VCaP (cell line): ENCODE measurements around the gene SYNPO2.
"Not testable (repeated sequence)": the region's sequence is repeated elsewhere in the genome, so short reads cannot be mapped to it uniquely, and the experiment has no call there.

ENCODE experiments used
- H3K27ac ChIP-seq: fragments of 450-650 bp; 2 replicates; pipeline ENCODE4 v1.5.1; 2017
- CTCF ChIP-seq: fragments of 450-650 bp; conservative IDR thresholded peaks from 2 replicates; pipeline ENCODE4 v1.5.1; 2017; ENCODE audit warnings: mild to moderate bottlenecking, moderate library complexity

The SYNPO2 gene

DNA sequence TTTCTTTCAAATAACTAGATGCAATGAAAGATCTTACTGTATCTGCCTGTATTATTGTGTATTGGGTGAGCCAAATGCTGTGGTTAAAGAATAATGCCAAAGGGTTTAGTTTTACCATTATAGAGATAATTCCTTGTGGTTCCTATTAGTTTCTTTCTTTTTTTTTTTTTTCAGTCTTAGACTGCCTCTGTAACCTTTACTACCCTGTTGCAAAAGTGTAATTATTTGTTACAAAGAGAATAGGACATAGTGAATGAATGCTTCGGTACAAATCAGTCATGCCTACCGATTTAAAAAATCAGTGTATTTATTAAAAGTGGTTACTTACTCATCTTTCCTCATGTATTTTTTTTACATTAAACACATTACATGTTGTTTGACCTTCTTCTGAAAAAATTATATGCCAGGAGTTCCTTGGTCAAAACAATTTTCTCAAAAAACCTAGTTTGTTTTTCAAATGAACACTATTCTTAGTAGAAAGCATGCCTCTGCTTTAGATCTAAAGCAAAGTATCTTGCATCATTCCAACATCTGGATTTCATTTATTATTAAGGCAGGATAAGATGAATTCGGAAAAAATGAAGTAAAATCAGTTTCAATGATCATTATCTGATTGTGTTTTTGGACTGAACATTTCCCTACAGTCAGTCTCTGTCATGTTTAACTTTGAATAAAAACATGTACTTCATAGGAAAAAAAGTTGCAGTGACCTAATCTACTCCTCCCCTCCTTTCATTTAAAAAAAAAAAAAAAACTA lies 21.2 kb upstream of the SYNPO2 start:
- no peak overlapping the region for H3K27ac ChIP-seq
- no peak for TF ChIP-seq CTCF

DNA sequence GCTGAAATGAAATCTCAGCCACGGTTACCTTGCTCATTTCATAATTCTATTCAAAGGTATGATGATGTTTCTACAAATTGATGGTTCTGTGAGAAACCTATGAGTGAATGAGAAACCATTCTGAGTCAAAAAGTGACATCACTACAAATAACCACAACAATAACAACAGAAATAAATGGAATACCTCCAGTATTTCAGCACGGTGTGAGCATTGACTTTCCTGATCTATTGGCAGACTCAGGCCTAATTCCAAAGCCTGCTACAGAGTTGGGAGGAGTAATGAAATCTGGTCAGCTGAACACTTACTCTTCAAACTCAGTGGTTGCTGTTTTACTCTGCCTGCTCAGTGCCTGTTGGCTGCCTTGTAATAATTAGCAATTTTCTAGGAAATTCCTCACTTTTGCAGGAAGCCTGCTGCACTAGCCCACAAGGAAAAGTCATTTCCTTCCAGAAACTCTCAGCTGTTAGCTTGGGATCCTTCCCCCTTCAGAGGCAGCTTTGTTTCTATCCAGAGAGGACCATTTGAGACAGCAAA lies 18.8 kb upstream of the SYNPO2 start:
- no peak for TF ChIP-seq CTCF

DNA sequence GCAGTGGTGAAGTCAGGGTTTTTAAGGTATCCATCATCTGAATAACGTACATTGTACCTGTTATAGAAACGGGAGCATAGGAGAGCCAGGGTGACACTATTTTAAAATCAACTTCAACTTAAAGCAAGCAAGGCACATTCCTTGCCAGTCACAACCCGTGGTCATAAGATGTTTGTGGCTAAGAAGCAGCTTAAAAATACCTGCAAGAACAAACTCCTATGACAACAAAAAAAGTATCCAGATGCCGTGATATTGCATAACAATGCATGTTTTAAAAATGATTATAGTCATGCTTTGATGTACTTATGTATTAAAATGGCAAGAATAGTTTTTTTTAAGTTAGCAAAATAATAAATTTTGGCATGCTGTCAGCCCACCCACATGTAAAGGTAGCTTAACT lies 16.5 kb upstream of the SYNPO2 start:
- no peak for TF ChIP-seq CTCF

More for the DNA sequence above, 18.8 kb upstream of the SYNPO2 start:
- H3K27ac ChIP-seq: no peak overlapping the region

GRCh38 chr4:118877797-118878196 lies 10.9 kb upstream of the SYNPO2 start:
- TF ChIP-seq CTCF: no peak

More for the DNA sequence above, 16.5 kb upstream of the SYNPO2 start:
- H3K27ac ChIP-seq: no peak overlapping the region

GRCh38 chr4:118878507-118878906 lies 10.1 kb upstream of the SYNPO2 start:
- H3K27ac ChIP-seq: not testable (repeated sequence)

More at GRCh38 chr4:118877797-118878196, 10.9 kb upstream of the SYNPO2 start:
- no peak overlapping the region for H3K27ac ChIP-seq

- H3K27ac ChIP-seq: no peak overlapping the region
- TF ChIP-seq CTCF: no peak
These were observed 9.2 kb upstream of the SYNPO2 start for GRCh38 chr4:118879409-118879808.

DNA sequence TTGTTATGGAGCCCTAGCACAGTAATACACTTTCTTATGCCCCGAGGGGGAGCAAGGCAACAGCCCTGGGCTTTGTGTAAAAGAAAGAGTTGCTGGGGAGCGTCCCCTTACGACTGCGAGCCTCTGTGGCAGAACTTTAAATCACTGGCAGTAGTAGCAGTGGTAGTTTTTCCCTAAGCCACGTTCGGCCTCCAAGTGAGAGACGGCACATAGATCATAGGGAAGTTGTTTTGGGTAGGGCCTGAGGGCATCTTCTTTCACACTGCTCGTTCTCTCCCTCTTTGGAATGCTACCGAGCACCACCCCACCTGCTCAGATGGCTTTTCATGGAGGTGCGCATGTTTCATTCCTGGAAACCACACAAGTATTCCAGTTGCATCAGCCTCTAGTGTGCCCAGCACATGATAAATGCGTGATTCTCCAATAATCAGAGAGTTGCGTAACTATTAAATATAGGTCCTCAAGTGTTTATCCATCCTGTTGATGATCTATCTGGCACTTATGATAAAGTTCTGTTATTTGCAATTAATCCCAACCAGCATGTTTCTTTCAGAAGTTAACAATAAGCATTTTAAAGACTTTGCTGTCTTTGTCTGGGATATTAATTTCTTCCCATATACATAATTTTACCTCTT lies 7.0 kb upstream of the SYNPO2 start:
- H3K27ac ChIP-seq: no peak overlapping the region
- no peak for TF ChIP-seq CTCF

GRCh38 chr4:118883861-118884260 lies 4.8 kb upstream of the SYNPO2 start:
- no peak overlapping the region for H3K27ac ChIP-seq
- TF ChIP-seq CTCF: peak; percentile 19; the same call in 1 of the 2 replicates
